Measurements from ENCODE around the gene C11orf16. TPM values are rescaled to one million over a fixed set of nuclear protein-coding genes. Genes with fewer than 3 reads are reported as not detected.
"Not testable (repeated sequence)": the region's sequence is repeated elsewhere in the genome, so short reads cannot be mapped to it uniquely, and the experiment has no call there.

Gene C11orf16
- polyA plus RNA-seq, 3 donors, result 0.47 to 0.56 (median 0.56) TPM

DNA sequence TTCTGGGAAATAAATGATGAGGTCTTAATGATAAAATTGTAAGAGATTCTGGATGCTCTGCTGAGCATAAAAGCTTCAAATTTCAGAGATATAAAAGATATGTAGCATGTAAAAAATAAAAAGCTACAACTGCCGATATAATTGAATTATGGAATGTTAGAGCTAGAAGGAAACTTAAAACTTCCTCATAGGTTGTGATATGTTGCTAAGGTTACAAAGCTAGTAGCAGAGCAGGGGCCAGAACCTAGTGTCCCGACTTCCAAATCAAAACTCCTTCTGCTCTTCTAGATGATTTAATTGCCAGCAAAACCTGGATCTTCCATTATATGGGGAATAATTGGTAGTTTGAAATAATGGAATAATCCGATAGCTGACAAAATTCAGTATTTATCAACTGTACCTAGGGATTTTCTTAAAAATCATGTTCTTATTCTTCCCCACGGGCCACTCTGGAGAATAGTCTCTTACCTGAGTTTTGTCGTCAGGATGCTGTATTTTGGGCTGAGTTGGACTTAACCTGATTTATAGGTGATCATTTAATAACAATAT, 9.8 kb upstream of the C11orf16 start, which contains the start of gene ASCL3:
Gene ASCL3 (minus strand): TSS at position 499 of the 549 bp plus-strand sequence. CDS start 4,855 bp downstream, outside the sequence.
- no peak for DNase-seq (ENCODE audit: extremely low read depth in 1 of 11, low read depth in 9 of 11, low spot score in 4 of 11)

- DNase-seq (ENCODE audit: extremely low read depth in 1 of 11, low read depth in 9 of 11, low spot score in 4 of 11), result no peak
These were observed 8.8 kb upstream of the C11orf16 start for GRCh38 chr11:8941341-8942103.

DNA sequence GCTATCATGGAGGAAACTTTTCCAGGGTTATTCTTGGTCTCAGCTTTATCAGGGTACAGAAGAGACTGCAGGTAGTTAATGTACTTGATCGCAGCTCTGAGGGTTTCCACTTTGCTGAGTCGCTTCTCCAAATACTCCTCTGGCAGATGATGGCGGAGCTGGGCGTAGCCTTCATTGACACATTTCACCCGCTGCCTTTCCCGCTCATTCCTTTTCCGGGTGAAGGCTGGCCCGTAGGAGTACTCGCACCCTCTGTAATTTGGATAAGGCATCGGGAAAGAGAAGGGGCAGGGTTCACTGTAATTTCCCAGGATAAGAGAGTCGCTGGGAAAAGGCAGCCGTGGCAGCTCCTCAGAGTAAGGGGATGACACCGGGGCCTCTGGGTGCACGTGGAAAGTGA, 4.9 kb upstream of the C11orf16 start:
- no peak for DNase-seq (ENCODE audit: extremely low read depth in 1 of 11, low read depth in 9 of 11, low spot score in 4 of 11)

GRCh38 chr11:8937159-8937558, 4.4 kb upstream of the C11orf16 start:
- DNase-seq (ENCODE audit: extremely low read depth in 1 of 11, low read depth in 9 of 11, low spot score in 4 of 11), result no peak

GRCh38 chr11:8935789-8936188, 3.0 kb upstream of the C11orf16 start:
- not testable (repeated sequence) for DNase-seq (ENCODE audit: extremely low read depth in 1 of 11, low read depth in 9 of 11, low spot score in 4 of 11)

DNA sequence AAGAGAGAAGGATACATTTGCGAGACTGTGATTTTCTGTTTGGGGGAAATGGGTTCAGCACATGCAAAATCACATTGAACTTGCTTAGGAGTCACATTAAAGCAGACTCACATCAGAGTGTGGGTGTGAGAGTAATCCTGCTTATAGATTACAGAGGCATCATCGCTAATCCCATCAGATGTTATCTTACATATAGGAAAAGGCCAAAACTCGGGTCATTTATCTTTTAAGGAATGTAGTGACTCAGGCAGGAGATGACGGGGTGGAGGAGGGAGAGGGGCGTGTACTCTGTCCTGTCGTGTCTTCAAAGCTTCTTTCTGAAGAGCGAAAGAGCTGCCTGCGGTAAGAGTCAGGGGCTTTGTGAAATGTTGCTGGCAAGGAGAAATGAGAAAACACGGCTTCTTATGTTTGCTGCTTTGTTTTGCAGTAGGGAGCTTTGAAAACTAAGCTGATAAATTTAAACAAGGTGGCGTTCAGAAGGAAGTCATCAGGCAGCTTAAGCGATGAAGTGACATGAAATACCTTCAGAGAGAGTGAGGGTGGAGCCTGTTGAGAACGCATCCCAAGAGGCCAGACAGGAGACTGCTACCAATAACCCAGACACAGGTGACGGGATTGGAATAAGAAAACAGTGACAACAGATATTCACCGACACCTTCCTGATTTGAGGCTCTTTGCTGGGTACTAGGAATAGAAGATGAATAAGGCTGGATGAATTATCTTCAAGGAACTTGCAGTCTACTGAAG, 2.2 kb upstream of the C11orf16 start:
- DNase-seq (ENCODE audit: extremely low read depth in 1 of 11, low read depth in 9 of 11, low spot score in 4 of 11), result no peak

DNA sequence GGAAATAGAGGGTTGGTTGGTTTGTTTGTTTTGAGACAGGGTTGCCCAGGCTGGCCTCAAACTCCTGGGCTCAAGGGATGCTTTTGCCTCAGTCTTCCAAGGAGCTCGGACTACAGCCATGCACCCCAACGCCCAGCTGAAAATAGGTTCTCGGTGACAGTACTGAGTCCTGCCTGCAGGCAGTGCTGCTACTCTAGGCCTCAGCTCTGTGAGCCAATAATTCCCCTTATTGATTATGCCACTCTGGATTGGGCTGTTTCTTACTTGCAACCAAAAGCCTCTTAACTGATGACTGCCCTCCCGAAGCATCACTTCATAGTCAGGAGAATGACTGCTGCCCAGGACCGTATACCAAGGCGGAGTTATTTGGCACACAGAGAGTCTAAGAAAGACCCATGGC, 1.2 kb upstream of the C11orf16 start:
- no peak for DNase-seq (ENCODE audit: extremely low read depth in 1 of 11, low read depth in 9 of 11, low spot score in 4 of 11)

GRCh38 chr11:8930456-8931175, 2.1 kb downstream of the C11orf16 start:
- no peak for DNase-seq (ENCODE audit: extremely low read depth in 1 of 11, low read depth in 9 of 11, low spot score in 4 of 11)

GRCh38 chr11:8928981-8929615, 3.6 kb downstream of the C11orf16 start:
- DNase-seq (ENCODE audit: extremely low read depth in 1 of 11, low read depth in 9 of 11, low spot score in 4 of 11), result no peak

GRCh38 chr11:8928205-8928604, 4.5 kb downstream of the C11orf16 start:
- DNase-seq (ENCODE audit: extremely low read depth in 1 of 11, low read depth in 9 of 11, low spot score in 4 of 11), result no peak

DNA sequence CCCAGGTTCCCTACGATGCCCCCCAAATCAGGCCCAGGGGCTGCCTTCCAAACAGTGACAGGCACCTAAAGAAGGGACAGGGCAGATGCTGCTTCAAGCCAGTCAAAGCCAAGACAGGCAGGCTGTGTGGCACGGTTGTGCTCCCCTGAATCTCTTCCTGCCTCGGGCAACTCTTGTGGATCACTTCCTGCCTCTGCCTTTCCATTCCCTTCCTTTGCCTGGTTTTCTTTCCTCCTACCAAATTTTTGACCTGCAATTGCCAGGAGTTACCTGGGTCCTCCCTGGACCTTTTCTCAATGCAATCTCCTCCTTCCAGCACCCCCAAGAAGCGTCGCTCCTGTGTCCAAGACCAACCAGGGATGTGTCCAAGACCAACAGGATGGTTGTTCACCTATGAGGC, 5.5 kb downstream of the C11orf16 start:
- no peak for DNase-seq (ENCODE audit: extremely low read depth in 1 of 11, low read depth in 9 of 11, low spot score in 4 of 11)

- no peak for DNase-seq (ENCODE audit: extremely low read depth in 1 of 11, low read depth in 9 of 11, low spot score in 4 of 11)
These were observed 6.5 kb downstream of the C11orf16 start for GRCh38 chr11:8926236-8926635.

- DNase-seq (ENCODE audit: extremely low read depth in 1 of 11, low read depth in 9 of 11, low spot score in 4 of 11), result no peak
These were observed 7.0 kb downstream of the C11orf16 start for GRCh38 chr11:8925711-8926110.

DNA sequence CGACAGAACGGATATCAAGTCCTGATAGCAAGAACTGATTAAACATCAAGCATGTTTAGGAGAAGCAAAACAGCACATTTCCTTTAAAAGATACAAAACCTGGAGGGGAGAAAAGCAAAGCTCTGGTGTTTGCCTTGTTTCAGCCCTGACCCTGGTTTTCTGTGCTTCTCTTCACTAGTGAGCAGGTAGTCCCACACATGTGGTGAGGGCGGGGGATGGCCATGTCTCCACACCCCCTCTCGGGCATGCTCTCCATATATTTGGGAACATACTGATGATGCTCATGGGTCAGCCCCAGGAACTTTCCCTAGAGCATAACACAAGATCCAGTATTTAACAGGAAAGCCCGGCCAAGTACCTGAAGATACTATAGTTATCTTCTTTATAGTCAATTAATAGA, 10.1 kb downstream of the C11orf16 start:
- no peak for DNase-seq (ENCODE audit: extremely low read depth in 1 of 11, low read depth in 9 of 11, low spot score in 4 of 11)

DNA sequence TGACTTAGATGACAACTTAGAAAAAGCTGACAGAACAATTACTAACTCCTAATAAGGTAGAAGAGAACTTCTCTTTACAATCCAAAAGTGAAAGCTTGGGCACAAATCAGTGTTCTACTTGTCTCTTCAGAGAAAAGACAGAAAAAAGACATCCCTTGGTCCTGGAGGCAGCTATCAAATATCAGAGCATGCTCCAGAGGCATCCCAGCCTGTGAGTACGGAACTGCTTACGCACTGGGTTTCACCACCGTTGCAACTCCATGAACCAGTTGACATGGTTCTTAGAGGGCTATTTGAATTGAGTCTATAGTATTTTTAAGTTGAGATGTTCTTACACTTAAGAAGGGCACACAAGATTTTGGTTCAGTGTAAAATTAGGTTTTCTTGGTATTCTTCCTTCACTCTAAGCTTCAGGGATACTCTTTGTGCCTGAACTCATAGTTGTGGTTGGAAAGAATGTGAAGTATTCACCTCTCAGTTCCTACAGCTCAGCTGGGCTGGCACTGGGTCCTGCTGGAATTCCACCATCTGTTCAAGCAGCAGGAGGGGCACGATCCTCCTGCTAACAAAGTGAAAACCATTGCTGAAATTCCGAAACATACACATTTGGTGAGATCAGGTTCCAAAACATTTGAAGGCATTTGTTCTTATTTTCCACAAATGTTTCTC, 15.5 kb downstream of the C11orf16 start:
- no peak for DNase-seq (ENCODE audit: extremely low read depth in 1 of 11, low read depth in 9 of 11, low spot score in 4 of 11)

DNA sequence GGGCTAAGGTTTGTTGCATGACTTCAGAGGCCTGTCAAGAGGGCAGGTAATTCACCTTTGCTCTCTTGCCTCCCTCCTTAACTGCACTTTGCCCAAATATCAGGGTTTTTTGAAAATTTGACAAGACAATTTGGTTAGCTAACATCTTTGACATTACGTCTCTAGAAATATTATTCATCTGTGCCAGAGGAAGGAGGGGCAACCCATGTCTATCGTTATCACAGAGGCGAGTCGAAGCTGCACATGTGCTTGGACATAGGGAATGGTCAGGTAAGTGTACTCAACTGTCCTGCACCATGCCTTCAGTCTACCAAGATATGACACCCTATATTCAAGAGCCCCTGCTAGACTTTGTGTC, 18.1 kb downstream of the C11orf16 start:
- DNase-seq (ENCODE audit: extremely low read depth in 1 of 11, low read depth in 9 of 11, low spot score in 4 of 11), result no peak

DNA sequence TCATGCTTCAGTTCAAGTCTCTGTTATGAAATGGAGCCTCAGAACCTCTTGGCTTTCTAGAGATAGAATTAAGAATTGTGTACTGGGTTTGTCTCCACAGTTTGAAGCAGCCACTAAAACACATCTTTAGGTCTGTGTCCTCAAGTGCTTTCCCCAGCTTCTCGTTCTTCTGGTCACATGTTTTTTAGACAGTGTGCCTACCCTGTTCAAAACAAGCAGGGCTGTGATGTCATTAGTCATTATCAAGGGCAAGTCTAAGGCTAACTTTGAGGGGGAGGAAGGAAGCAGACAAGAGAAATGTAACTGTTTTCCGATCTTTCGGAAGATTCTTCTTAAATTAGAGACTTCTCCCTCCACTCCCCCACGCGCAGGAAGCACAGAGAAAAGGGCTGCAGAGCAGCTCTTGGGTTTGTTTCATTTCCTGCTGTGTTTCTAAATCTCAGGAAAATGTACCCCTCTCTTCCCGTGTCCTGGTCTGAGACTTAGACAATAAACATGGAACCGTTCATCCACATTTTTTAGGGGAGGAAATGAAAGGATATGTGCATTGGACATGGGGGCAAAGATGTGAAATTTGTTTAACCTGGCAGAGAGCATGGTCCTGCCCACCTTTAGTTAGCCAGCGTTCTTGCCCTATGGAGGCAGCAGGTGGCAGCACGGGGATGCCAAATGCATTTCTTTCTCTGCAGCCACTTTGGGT, 18.6 kb downstream of the C11orf16 start:
- peak in 1 of 11 donors; percentile 41 for DNase-seq (ENCODE audit: extremely low read depth in 1 of 11, low read depth in 9 of 11, low spot score in 4 of 11)
